GM12878 (cell line): ENCODE results near the gene MAGI2. TPM values are rescaled to one million over a fixed set of nuclear protein-coding genes. Genes with fewer than 3 reads are reported as not detected.

Experiments
- ATAC-seq: fragments of 200-7000 bp; cut with Tn5 transposase; 3 replicates; pipeline ENCODE4 v1.9.1; 2020; ENCODE audit warnings: mild to moderate bottlenecking, moderate library complexity
- BruUV-seq: library from RNA; stranded (reverse); fragments of 400-500 nt; replicated peaks from 2 replicates; lab custom pipeline; 2021; lab: Mats Ljungman, UMichigan
- CTCF ChIA-PET: fragments of 300-600 bp; sonication (Branson Sonifier 250); formaldehyde crosslinking; extraction: SDS; loops from one replicate; lab custom pipeline; 2021; ENCODE audit warnings: inconsistent platforms; lab: Yijun Ruan, JAX
- POLR2A ChIA-PET: fragments of 350-600 bp; formaldehyde crosslinking; extraction: SDS; loops from one replicate; lab custom pipeline; 2021; ENCODE audit warnings: inconsistent platforms; lab: Charles Lee
- RAD21 ChIA-PET: fragments of 300-600 bp; sonication (Branson Sonifier 250); formaldehyde crosslinking; loops from one replicate; lab custom pipeline; 2023; ENCODE audit warnings: antibody characterized with exemption; ENCODE audit not compliant: unreplicated experiment; lab: Charles Lee
- SMC1A ChIA-PET: fragments of 300-600 bp; sonication (Branson Sonifier 250); formaldehyde crosslinking; loops from one replicate; lab custom pipeline; 2023; ENCODE audit not compliant: unreplicated experiment, uncharacterized antibody; lab: Charles Lee
- DNase-seq: peaks from one replicate; pipeline ENCODE4 v3.0.0-alpha.2; 2011; ENCODE audit warnings: low read depth, low spot score
- FAIRE-seq: peaks from 3 replicates; lab custom pipeline; 2011; peaks lifted over from hg19 to GRCh38; lab: Jason Lieb, UNC
- H2AFZ ChIP-seq: 2 replicates; pipeline ENCODE4 v1.6.0; 2011; ENCODE audit warnings: low read depth, low read length, control low read depth; ENCODE audit not compliant: control insufficient read depth
- H3K27ac ChIP-seq: 2 replicates; pipeline ENCODE4 v1.5.1; 2011; ENCODE audit warnings: control low read depth; ENCODE audit not compliant: control insufficient read depth, insufficient read depth
- H3K27me3 ChIP-seq, 2 experiments: replicated peaks in 1 of 2; 2 replicates each; pipeline versions ENCODE4 v1.6.0 to v1.6.1; 2011; ENCODE audit warnings: low read length in 1 of 2; ENCODE audit not compliant: control insufficient read depth in 2 of 2, insufficient read depth in 2 of 2
- H3K36me3 ChIP-seq, 2 experiments: 2 replicates each; pipeline ENCODE4 v1.5.1; 2011; ENCODE audit warnings: low read length in 1 of 2; ENCODE audit not compliant: control insufficient read depth in 2 of 2, insufficient read depth in 2 of 2
- H3K4me1 ChIP-seq: 2 replicates; pipeline ENCODE4 v1.6.1; 2011; ENCODE audit warnings: mild to moderate bottlenecking, low read length, moderate library complexity, mixed read lengths; ENCODE audit not compliant: control insufficient read depth, insufficient read depth
- H3K4me2 ChIP-seq: 2 replicates; pipeline ENCODE4 v1.6.0; 2011; ENCODE audit warnings: control low read depth; ENCODE audit not compliant: control insufficient read depth, insufficient read depth
- H3K4me3 ChIP-seq: fragments of 200-600 bp; sonication (generic); 2 replicates; pipeline ENCODE4 v1.5.1; 2016
- H3K79me2 ChIP-seq: 2 replicates; pipeline ENCODE4 v1.6.0; 2011; ENCODE audit warnings: low read length; ENCODE audit not compliant: control insufficient read depth, insufficient read depth
- H3K9ac ChIP-seq: 2 replicates; pipeline ENCODE4 v1.8.0; 2011; ENCODE audit warnings: low read length, control low read depth, mixed read lengths; ENCODE audit not compliant: control insufficient read depth, insufficient read depth
- H3K9me3 ChIP-seq: replicated peaks from 3 replicates; pipeline ENCODE4 v1.5.1; 2011; ENCODE audit warnings: mild to moderate bottlenecking, low read length; ENCODE audit not compliant: control insufficient read depth, insufficient read depth
- H4K20me1 ChIP-seq: 2 replicates; pipeline ENCODE4 v1.6.0; 2011; ENCODE audit not compliant: control insufficient read depth, insufficient read depth
- EED ChIP-seq: sonication (generic); IDR thresholded peaks from 2 replicates; pipeline ENCODE4 v1.6.1; 2016; ENCODE audit warnings: antibody characterized with exemption, low read depth
- GABPA ChIP-seq: IDR thresholded peaks from 2 replicates; pipeline ENCODE4 v1.6.1; 2014; ENCODE audit warnings: antibody characterized with exemption, low read depth, mild to moderate bottlenecking, inconsistent platforms
- HDAC2 ChIP-seq: fragments of 200-600 bp; sonication (generic); IDR thresholded peaks from 2 replicates; pipeline ENCODE4 v1.6.1; 2017
- HDAC6 ChIP-seq: fragments of 200-600 bp; sonication (generic); IDR thresholded peaks from one replicate; pipeline ENCODE4 v1.8.0; 2017; ENCODE audit warnings: antibody characterized with exemption; ENCODE audit not compliant: unreplicated experiment
- IKZF2 ChIP-seq, 2 experiments: fragments of 450-650 bp; IDR thresholded peaks; 2 replicates each; pipeline ENCODE4 v1.6.1; 2017; ENCODE audit warnings: mild to moderate bottlenecking in 2 of 2, moderate library complexity in 2 of 2
- IRF4 ChIP-seq: IDR thresholded peaks from 2 replicates; pipeline ENCODE4 v1.6.1; 2011; ENCODE audit warnings: low read depth, low read length
- PAX5 ChIP-seq: IDR thresholded peaks from 2 replicates; pipeline ENCODE4 v1.6.1; 2011; ENCODE audit warnings: low read depth, low read length, borderline replicate concordance
- RB1 ChIP-seq: fragments of 450-650 bp; formaldehyde crosslinking; IDR thresholded peaks from 2 replicates; pipeline ENCODE4 v1.6.1; 2017; ENCODE audit warnings: mild to moderate bottlenecking, borderline replicate concordance
- RELA ChIP-seq: fragments of 450-650 bp; IDR thresholded peaks from 2 replicates; pipeline ENCODE4 v1.8.0; 2014; ENCODE audit warnings: borderline replicate concordance; ENCODE audit not compliant: partially characterized antibody
- SMAD5 ChIP-seq: IDR thresholded peaks from 2 replicates; pipeline ENCODE4 v1.6.1; 2016; ENCODE audit warnings: antibody characterized with exemption, low read depth
- SUZ12 ChIP-seq: fragments of 200-600 bp; sonication (generic); IDR thresholded peaks from one replicate; pipeline ENCODE4 v1.6.1; 2018; ENCODE audit warnings: antibody characterized with exemption, mild to moderate bottlenecking; ENCODE audit not compliant: unreplicated experiment
- TBL1XR1 ChIP-seq: IDR thresholded peaks from 2 replicates; pipeline ENCODE4 v1.6.1; 2012; ENCODE audit warnings: low read depth, low read length, improper control_type of control experiment
- WGBS: methylation state at CpG from one replicate; pipeline ENCODE4 v1.1.6; 2016; ENCODE audit warnings: low lambda C conversion rate; ENCODE audit not compliant: insufficient replicate concordance, insufficient coverage; ENCODE audit errors: missing lambda C conversion rate; 5-methylcytosine and 5-hydroxymethylcytosine counted together
- in situ Hi-C: fragments of 300-500 bp; cut with MboI; formaldehyde crosslinking; loops from 9 replicates; pipeline ENCODE4 v1.14.3; 2018; ENCODE audit warnings: mixed read lengths
- intact Hi-C: fragments of 100-400 bp; cut with micrococcal nuclease; formaldehyde crosslinking; loops from one replicate; pipeline ENCODE4 v1.14.2; 2022; ENCODE audit not compliant: unreplicated experiment
- polyA plus RNA-seq, 11 experiments: library from polyadenylated mRNA; depleted of rRNA in 4 of 11; unstranded in 6 of 11; stranded (reverse) in 5 of 11; fragments of >200 nt; fragmentation: Nextera tagmentation in 4 of 11; fragmentation: Illumina TruSeq in 1 of 11; extraction: Ambion mirVana in 4 of 11; extraction: Trizol in 1 of 11; gene quantifications; 1 replicate in 1 of 11; 2 replicates in 10 of 11; pipeline versions ENCODE4 v1.2.1 to v1.2.3, GENCODE V29; 2011 to 2016; ENCODE audit warnings: inconsistent platforms in 2 of 11, missing spikeins in 2 of 11, low read depth in 1 of 11
- total RNA-seq, 4 experiments: library from RNA; depleted of rRNA in 3 of 4; stranded (reverse); fragments of >200 nt in 3 of 4; fragmentation: Illumina TruSeq in 1 of 4; extraction: Trizol in 1 of 4; gene quantifications; 2 replicates each; pipeline versions ENCODE4 v1.2.1 to v1.2.3, GENCODE V29; 2013 to 2021
- TF ChIP-seq, protein P1 (sequence below): fragments of 450-650 bp; IDR thresholded peaks from 2 replicates; pipeline ENCODE4 v1.6.1; 2016; ENCODE audit warnings: mild to moderate bottlenecking
- TF ChIP-seq, protein P2 (sequence below): IDR thresholded peaks from 2 replicates; pipeline ENCODE4 v1.6.1; 2011; ENCODE audit warnings: low read depth, low read length, improper control_type of control experiment, borderline replicate concordance
- TF ChIP-seq, protein P3 (sequence below): fragments of 450-650 bp; IDR thresholded peaks from 2 replicates; pipeline ENCODE4 v1.6.1; 2014; ENCODE audit warnings: mild to moderate bottlenecking

MAGI2 gene
- total and polyA plus RNA-seq, 10 of the 15 experiments (the other 5 are each of a cell fraction or from before 2014, with no cell fraction given), result 0.01 to 0.31 (median 0.05) TPM; not detected in 2

DNA sequence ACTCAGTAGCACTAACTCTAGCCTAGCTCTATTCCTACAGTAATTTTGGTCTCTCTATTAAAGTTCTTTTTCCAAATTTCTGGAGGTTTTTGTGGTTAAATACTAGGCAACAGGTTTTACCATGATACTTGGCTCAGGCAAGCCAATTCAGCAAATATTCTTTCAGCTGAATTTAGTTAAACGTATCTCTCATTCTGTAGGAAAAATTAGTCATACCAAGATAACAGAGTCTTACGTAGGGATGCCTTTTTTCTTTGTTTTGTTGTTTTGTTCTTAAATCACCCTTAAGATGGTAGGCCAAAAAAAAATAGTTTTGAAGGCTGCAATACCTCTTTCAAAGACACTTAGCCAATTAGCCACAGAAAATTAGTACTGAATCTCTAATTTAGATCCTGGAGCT, 180.5 kb downstream of the MAGI2 start:
- H3K4me1 ChIP-seq, result no peaks in the 10 kb centered on the region
- TF ChIP-seq, protein P1, sequence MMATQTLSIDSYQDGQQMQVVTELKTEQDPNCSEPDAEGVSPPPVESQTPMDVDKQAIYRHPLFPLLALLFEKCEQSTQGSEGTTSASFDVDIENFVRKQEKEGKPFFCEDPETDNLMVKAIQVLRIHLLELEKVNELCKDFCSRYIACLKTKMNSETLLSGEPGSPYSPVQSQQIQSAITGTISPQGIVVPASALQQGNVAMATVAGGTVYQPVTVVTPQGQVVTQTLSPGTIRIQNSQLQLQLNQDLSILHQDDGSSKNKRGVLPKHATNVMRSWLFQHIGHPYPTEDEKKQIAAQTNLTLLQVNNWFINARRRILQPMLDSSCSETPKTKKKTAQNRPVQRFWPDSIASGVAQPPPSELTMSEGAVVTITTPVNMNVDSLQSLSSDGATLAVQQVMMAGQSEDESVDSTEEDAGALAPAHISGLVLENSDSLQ, result no peak
- TF ChIP-seq SUZ12 (no peak), TBL1XR1 (no peak), PAX5 (no peak), IRF4 (no peak), HDAC2 (no peak), GABPA (no peak), EED (no peak), SMAD5 (no peak), RELA (no peak), HDAC6 (no peak), RB1 (no peak), IKZF2 (IDR thresholded peaks at IDR 0.05) (no peak)
- TF ChIP-seq, protein P2, sequence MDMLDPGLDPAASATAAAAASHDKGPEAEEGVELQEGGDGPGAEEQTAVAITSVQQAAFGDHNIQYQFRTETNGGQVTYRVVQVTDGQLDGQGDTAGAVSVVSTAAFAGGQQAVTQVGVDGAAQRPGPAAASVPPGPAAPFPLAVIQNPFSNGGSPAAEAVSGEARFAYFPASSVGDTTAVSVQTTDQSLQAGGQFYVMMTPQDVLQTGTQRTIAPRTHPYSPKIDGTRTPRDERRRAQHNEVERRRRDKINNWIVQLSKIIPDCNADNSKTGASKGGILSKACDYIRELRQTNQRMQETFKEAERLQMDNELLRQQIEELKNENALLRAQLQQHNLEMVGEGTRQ, result no peak
- TF ChIP-seq, protein P3, sequence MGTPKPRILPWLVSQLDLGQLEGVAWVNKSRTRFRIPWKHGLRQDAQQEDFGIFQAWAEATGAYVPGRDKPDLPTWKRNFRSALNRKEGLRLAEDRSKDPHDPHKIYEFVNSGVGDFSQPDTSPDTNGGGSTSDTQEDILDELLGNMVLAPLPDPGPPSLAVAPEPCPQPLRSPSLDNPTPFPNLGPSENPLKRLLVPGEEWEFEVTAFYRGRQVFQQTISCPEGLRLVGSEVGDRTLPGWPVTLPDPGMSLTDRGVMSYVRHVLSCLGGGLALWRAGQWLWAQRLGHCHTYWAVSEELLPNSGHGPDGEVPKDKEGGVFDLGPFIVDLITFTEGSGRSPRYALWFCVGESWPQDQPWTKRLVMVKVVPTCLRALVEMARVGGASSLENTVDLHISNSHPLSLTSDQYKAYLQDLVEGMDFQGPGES, result no peak
- TF ChIP-seq, all 136 proteins: peak for 0
- FAIRE-seq, result no peak
- ATAC-seq, result no peak
- Histone ChIP-seq H4K20me1 (no peaks in the 10 kb centered on the region), H3K36me3 (no peaks in the 10 kb centered on the region), H2AFZ (no peak overlapping the region), H3K4me2 (no peak overlapping the region), H3K27ac (no peak overlapping the region), H3K9me3 (no peaks in the 10 kb centered on the region), H3K4me3 (no peak overlapping the region), H3K27me3 (no peaks in the 10 kb centered on the region; a peak in 1 of 4 replicates), H3K79me2 (no peaks in the 10 kb centered on the region), H3K9ac (no peak overlapping the region)
- intact Hi-C loops (no loop called here), in situ Hi-C loops (no loop called here)
- ChIA-PET POLR2A (no interaction called here), CTCF (interaction anchor here (3.1 kb wide), 1 partner anchor 9 kb away, joined by 10 read pairs; no protein-coding TSS in a partner anchor), RAD21 (no interaction called here), SMC1A (interaction anchor here (0.7 kb wide), 1 partner anchor 1139 kb away, joined by 3 read pairs; no protein-coding TSS in a partner anchor)
- WGBS, result 0% methylated on average over 2 of the region's 2 CpGs
- DNase-seq, result no peak
- no TSS peak for BruUV-seq
